HEK293T (cell line): ENCODE measurements around the gene ARHGAP10.

Experiments
- ARNT ChIP-seq: fragments of 450-650 bp; IDR thresholded peaks from 2 replicates; pipeline ENCODE4 v1.6.1; 2017; ENCODE audit warnings: mild to moderate bottlenecking
- CTBP1 ChIP-seq: fragments of 450-650 bp; IDR thresholded peaks from 2 replicates; pipeline ENCODE4 v1.6.1; 2016; ENCODE audit warnings: borderline replicate concordance
- ELF4 ChIP-seq: fragments of 450-650 bp; IDR thresholded peaks from 2 replicates; pipeline ENCODE4 v1.6.1; 2017; ENCODE audit warnings: antibody characterized with exemption
- LEF1 ChIP-seq: fragments of 450-650 bp; IDR thresholded peaks from 2 replicates; pipeline ENCODE4 v1.6.1; 2017; ENCODE audit warnings: mild to moderate bottlenecking, borderline replicate concordance
- SUZ12 ChIP-seq: fragments of 450-650 bp; IDR thresholded peaks from 2 replicates; pipeline ENCODE4 v1.6.1; 2016; ENCODE audit warnings: mild to moderate bottlenecking

DNA sequence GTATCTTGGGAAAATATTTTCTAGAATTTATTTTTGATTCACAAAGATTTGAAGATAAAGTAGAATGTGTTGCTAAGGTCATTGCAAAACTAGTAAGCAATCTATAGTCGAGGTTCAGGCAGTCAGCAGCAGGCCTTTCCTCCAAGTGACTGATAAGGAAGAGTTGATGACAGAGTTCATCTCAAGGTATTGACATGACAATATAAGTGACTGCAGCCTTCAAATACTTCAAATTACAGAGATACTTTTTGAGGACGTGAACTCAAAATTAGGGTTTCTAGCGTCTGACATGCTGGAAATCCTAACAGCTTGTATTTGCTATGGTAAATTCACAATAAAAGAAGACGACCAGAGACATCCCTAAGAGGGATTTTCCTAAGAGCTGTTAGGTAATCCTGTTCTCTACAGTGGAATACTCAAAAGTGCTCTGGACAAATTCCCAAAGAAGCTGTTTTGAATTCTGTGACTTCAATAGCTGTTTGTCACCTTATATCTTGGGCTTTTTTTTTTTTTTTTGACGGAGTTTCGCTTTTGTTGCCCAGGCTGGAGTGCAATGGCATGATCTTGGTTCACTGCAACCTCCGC, 7.4 kb downstream of the ARHGAP10 start:
- TF ChIP-seq LEF1 (no peak), SUZ12 (no peak), ELF4 (no peak), CTBP1 (no peak), ARNT (no peak)
